GM12874 (cell line): ENCODE data around the gene ASCL5.

Experiments
- CTCF ChIP-seq: IDR thresholded peaks from 2 replicates; pipeline ENCODE4 v1.5.1; 2011; ENCODE audit warnings: low read depth, mild to moderate bottlenecking, control low read depth, low read length, moderate library complexity; ENCODE audit not compliant: insufficient read depth

The ASCL5 gene

GRCh38 chr1:201093561-201093960 lies 33.4 kb downstream of the ASCL5 start:
- TF ChIP-seq CTCF, result no peak

- no peak for TF ChIP-seq CTCF
Observed at GRCh38 chr1:201092738-201093137, 34.2 kb downstream of the ASCL5 start.

- no peak for TF ChIP-seq CTCF
Observed at GRCh38 chr1:201091256-201091655, 35.7 kb downstream of the ASCL5 start.

GRCh38 chr1:201090541-201090940 lies 36.4 kb downstream of the ASCL5 start:
- TF ChIP-seq CTCF, result no peak

- TF ChIP-seq CTCF, result no peak
Observed at GRCh38 chr1:201089596-201089995, 37.4 kb downstream of the ASCL5 start.

GRCh38 chr1:201088901-201089525 lies 38.0 kb downstream of the ASCL5 start:
- TF ChIP-seq CTCF, result no peak

GRCh38 chr1:201088395-201088794 lies 38.6 kb downstream of the ASCL5 start:
- TF ChIP-seq CTCF, result no peak
